HG03025 (cell line): Measurements from ENCODE around the gene FKTN.

Experiments
- ATAC-seq: cut with Tn5 transposase; IDR thresholded peaks from one replicate; pipeline ENCODE4 v1.9.1; 2021; ENCODE audit warnings: mild to moderate bottlenecking, moderate library complexity; ENCODE audit not compliant: unreplicated experiment, low FRiP score

Gene FKTN

GRCh38 chr9:105625088-105625487, 67.2 kb downstream of the FKTN start:
- ATAC-seq: no peak

- ATAC-seq: no peak
These were observed 74.9 kb downstream of the FKTN start for GRCh38 chr9:105632807-105633206.

- no peak for ATAC-seq
These were observed 75.5 kb downstream of the FKTN start for GRCh38 chr9:105633411-105633810.

GRCh38 chr9:105636331-105636730, 78.4 kb downstream of the FKTN start:
- no peak for ATAC-seq

- no peak for ATAC-seq
These were observed 80.0 kb downstream of the FKTN start for GRCh38 chr9:105637787-105638395.

GRCh38 chr9:105639936-105640335, 82.0 kb downstream of the FKTN start:
- ATAC-seq: no peak

GRCh38 chr9:105643795-105644194, 85.9 kb downstream of the FKTN start:
- ATAC-seq: no peak

- ATAC-seq: no peak
These were observed 89.1 kb downstream of the FKTN start for GRCh38 chr9:105646879-105647594.

- ATAC-seq: no peak
These were observed 89.8 kb downstream of the FKTN start for GRCh38 chr9:105647595-105648349.

- ATAC-seq: no peak
These were observed 93.9 kb downstream of the FKTN start for GRCh38 chr9:105651806-105652205.

GRCh38 chr9:105656131-105656921, 98.4 kb downstream of the FKTN start:
- peak; percentile 67 for ATAC-seq

GRCh38 chr9:105658351-105658750, 100.4 kb downstream of the FKTN start:
- no peak for ATAC-seq

- no peak for ATAC-seq
These were observed 103.1 kb downstream of the FKTN start for GRCh38 chr9:105661011-105661410.

- ATAC-seq: peak; percentile 93
These were observed 104.5 kb downstream of the FKTN start, which contains the start of gene TAL2 for GRCh38 chr9:105662184-105663104. Gene TAL2 (plus strand): TSS chr9:105662457. CDS start chr9:105662497, 40 bp downstream.

- ATAC-seq: no peak
These were observed 106.0 kb downstream of the FKTN start for GRCh38 chr9:105663914-105664313.

- no peak for ATAC-seq
These were observed 109.9 kb downstream of the FKTN start for GRCh38 chr9:105667867-105668266.

GRCh38 chr9:105670315-105670714, 112.4 kb downstream of the FKTN start:
- ATAC-seq: no peak

- ATAC-seq: no peak
These were observed 112.8 kb downstream of the FKTN start for GRCh38 chr9:105670775-105671174.

- no peak for ATAC-seq
These were observed 114.8 kb downstream of the FKTN start for GRCh38 chr9:105672711-105673234.
